ENCODE measurements around the gene TSC1. TPM values are rescaled to one million over a fixed set of nuclear protein-coding genes. Genes with fewer than 3 reads are reported as not detected.

The TSC1 gene
- polyA plus RNA-seq, 3 donors: 3.3 to 43.0 (median 5.8) TPM

- no peaks in the 10 kb centered on the region for H3K27me3 Mint-ChIP-seq (ENCODE audit: low read depth in 3 of 3)
- Histone ChIP-seq H3K4me1 (ENCODE audit: control insufficient read depth in 1 of 2, insufficient read depth in 2 of 2, low read length in 2 of 2) (no peaks in the 10 kb centered on the region), H3K9me3 (replicated peaks in 1 of 2; ENCODE audit: control insufficient read depth in 1 of 2, insufficient read depth in 1 of 2, low read length in 2 of 2) (no peaks in the 10 kb centered on the region), H3K27me3 (ENCODE audit: control insufficient read depth in 2 of 2, insufficient read depth in 2 of 2, low read length in 2 of 2) (no peaks in the 10 kb centered on the region), H4K20me1 (ENCODE audit: insufficient read depth, low read length) (peaks cover 13% of the 10 kb centered on the region), H3K4me2 (replicated peaks; ENCODE audit: extremely low read depth, low read length, poor library complexity, severe bottlenecking) (no peak overlapping the region), H3K36me3 (replicated peaks in 1 of 2; ENCODE audit: control insufficient read depth in 1 of 2, insufficient read depth in 2 of 2, low read length in 2 of 2) (peaks cover 34 to 88% of the 10 kb centered on the region in 2 donors), H3K27ac (ENCODE audit: low read depth in 1 of 2, low read length in 2 of 2) (no peak overlapping the region), H3K79me2 (ENCODE audit: insufficient read depth, low read length) (peaks cover 11% of the 10 kb centered on the region), H3K4me3 (replicated peaks in 1 of 3; ENCODE audit: low read depth in 2 of 3, low read length in 3 of 3) (no peak overlapping the region), H3K9ac (ENCODE audit: insufficient read depth, low read length, poor library complexity, severe bottlenecking) (no peak overlapping the region), H2AFZ (ENCODE audit: insufficient read depth, low read depth, low read length, poor library complexity, severe bottlenecking) (no peak overlapping the region)
- H3K4me1 Mint-ChIP-seq: no peaks in the 10 kb centered on the region
- WGBS (ENCODE audit: insufficient coverage): 100% methylated on average over 4 of the region's 9 CpGs
- DNase-seq: no peak
- H3K4me3 Mint-ChIP-seq: no peak overlapping the region
- no peak overlapping the region for H3K27ac Mint-ChIP-seq
- peaks cover 0 to 2% (median 0%) of the 10 kb centered on the region in 7 donors for H3K9me3 Mint-ChIP-seq
- intact Hi-C loops (cut with micrococcal nuclease): no loop called here
- H3K36me3 Mint-ChIP-seq: peaks cover 70 to 72% of the 10 kb centered on the region in 2 donors
- no peak for TF ChIP-seq CTCF (IDR thresholded peaks at IDR 0.05)
These were observed 13.2 kb downstream of the TSC1 start for GRCh38 chr9:132931178-132931735.

GRCh38 chr9:132927704-132928103 is 16.7 kb downstream of the TSC1 start:
- H3K36me3 Mint-ChIP-seq: peaks cover 67 to 74% of the 10 kb centered on the region in 2 donors

More at GRCh38 chr9:132927704-132928103, 16.7 kb downstream of the TSC1 start:
- TF ChIP-seq CTCF (IDR thresholded peaks at IDR 0.05): no peak
- Histone ChIP-seq H3K9ac (ENCODE audit: insufficient read depth, low read length, poor library complexity, severe bottlenecking) (no peak overlapping the region), H3K4me2 (replicated peaks; ENCODE audit: extremely low read depth, low read length, poor library complexity, severe bottlenecking) (no peak overlapping the region), H3K27me3 (ENCODE audit: control insufficient read depth in 2 of 2, insufficient read depth in 2 of 2, low read length in 2 of 2) (no peaks in the 10 kb centered on the region), H3K27ac (ENCODE audit: low read depth in 1 of 2, low read length in 2 of 2) (no peak overlapping the region), H3K4me1 (ENCODE audit: control insufficient read depth in 1 of 2, insufficient read depth in 2 of 2, low read length in 2 of 2) (no peaks in the 10 kb centered on the region), H3K36me3 (replicated peaks in 1 of 2; ENCODE audit: control insufficient read depth in 1 of 2, insufficient read depth in 2 of 2, low read length in 2 of 2) (peaks cover 63 to 98% of the 10 kb centered on the region in 2 donors), H3K9me3 (replicated peaks in 1 of 2; ENCODE audit: control insufficient read depth in 1 of 2, insufficient read depth in 1 of 2, low read length in 2 of 2) (no peaks in the 10 kb centered on the region), H3K4me3 (replicated peaks in 1 of 3; ENCODE audit: low read depth in 2 of 3, low read length in 3 of 3) (no peak overlapping the region), H4K20me1 (ENCODE audit: insufficient read depth, low read length) (no peaks in the 10 kb centered on the region), H2AFZ (ENCODE audit: insufficient read depth, low read depth, low read length, poor library complexity, severe bottlenecking) (no peak overlapping the region), H3K79me2 (ENCODE audit: insufficient read depth, low read length) (no peaks in the 10 kb centered on the region)
- Mint-ChIP-seq H3K27ac (no peak overlapping the region), H3K9me3 (peaks cover 0 to 2% (median 0%) of the 10 kb centered on the region in 7 donors), H3K27me3 (ENCODE audit: low read depth in 3 of 3) (no peaks in the 10 kb centered on the region), H3K4me1 (no peaks in the 10 kb centered on the region), H3K4me3 (no peak overlapping the region)
- DNase-seq: no peak
- intact Hi-C loops (cut with micrococcal nuclease): no loop called here
- 100% methylated on average over 2 of the region's 7 CpGs for WGBS (ENCODE audit: insufficient coverage)
